OCI-LY1 (cell line): ENCODE measurements around the gene MTX3.

Experiments used
- H2AFZ ChIP-seq: fragments of 200-600 bp; sonication (generic), shearing (Covaris generic); 2 replicates; pipeline ENCODE4 v1.6.0; 2014; ENCODE audit warnings: antibody characterized with exemption, mild to moderate bottlenecking, low read length
- H3F3A ChIP-seq: fragments of 200-600 bp; sonication (generic), shearing (Covaris generic); 2 replicates; pipeline ENCODE4 v1.6.0; 2014; ENCODE audit warnings: mild to moderate bottlenecking, antibody characterized with exemption, low read length, moderate library complexity; ENCODE audit not compliant: insufficient read depth
- H3K27ac ChIP-seq: fragments of 200-600 bp; sonication (generic); 2 replicates; pipeline ENCODE4 v1.5.1; 2014; ENCODE audit warnings: low read length, mixed run types, mild to moderate bottlenecking, low read depth; ENCODE audit not compliant: poor library complexity, severe bottlenecking
- H3K27me3 ChIP-seq: fragments of 200-600 bp; sonication (generic); 2 replicates; pipeline ENCODE4 v1.6.0; 2014; ENCODE audit warnings: antibody characterized with exemption, mild to moderate bottlenecking, low read length, moderate library complexity; ENCODE audit not compliant: insufficient read depth
- H3K36me3 ChIP-seq: fragments of 200-600 bp; sonication (generic); 2 replicates; pipeline ENCODE4 v1.6.1; 2014; ENCODE audit warnings: mild to moderate bottlenecking, antibody characterized with exemption, low read length, moderate library complexity, mixed read lengths; ENCODE audit not compliant: insufficient read depth
- H3K4me1 ChIP-seq: fragments of 200-600 bp; sonication (generic); 2 replicates; pipeline ENCODE4 v1.5.1; 2014; ENCODE audit warnings: mild to moderate bottlenecking, low read length, moderate library complexity; ENCODE audit not compliant: insufficient read depth, severe bottlenecking
- H3K4me2 ChIP-seq: fragments of 200-600 bp; sonication (generic), shearing (Covaris generic); 2 replicates; pipeline ENCODE4 v1.6.1; 2014; ENCODE audit warnings: low read length
- H3K4me3 ChIP-seq: fragments of 200-600 bp; sonication (generic); 2 replicates; pipeline ENCODE4 v1.5.1; 2014; ENCODE audit warnings: low read length, low read depth, mild to moderate bottlenecking, mixed read lengths; ENCODE audit not compliant: poor library complexity, severe bottlenecking
- H3K79me2 ChIP-seq: fragments of 200-600 bp; shearing (Covaris generic); 2 replicates; pipeline ENCODE4 v1.6.1; 2016; ENCODE audit warnings: mixed run types, low read length, mixed read lengths; ENCODE audit not compliant: insufficient read depth
- H3K9ac ChIP-seq: fragments of 200-600 bp; sonication (generic), shearing (Covaris generic); 2 replicates; pipeline ENCODE4 v1.6.1; 2014; ENCODE audit warnings: mild to moderate bottlenecking, low read length, mixed read lengths
- H3K9me2 ChIP-seq: fragments of 200-600 bp; sonication (generic), shearing (Covaris generic); 2 replicates; pipeline ENCODE4 v1.6.1; 2014; ENCODE audit warnings: low read depth, mild to moderate bottlenecking, low read length, mixed read lengths
- H3K9me3 ChIP-seq: fragments of 200-600 bp; shearing (Covaris generic); 2 replicates; pipeline ENCODE4 v1.6.1; 2014; ENCODE audit warnings: low read length, mixed read lengths
- H4K20me1 ChIP-seq: fragments of 200-600 bp; sonication (generic), shearing (Covaris generic); 2 replicates; pipeline ENCODE4 v1.6.0; 2016; ENCODE audit warnings: mild to moderate bottlenecking, low read length; ENCODE audit not compliant: insufficient read depth
- EZH2 ChIP-seq: fragments of 200-600 bp; sonication (generic), shearing (Covaris generic); IDR thresholded peaks from 2 replicates; pipeline ENCODE4 v1.8.0; 2017; ENCODE audit warnings: borderline replicate concordance, mixed run types, mild to moderate bottlenecking, antibody characterized with exemption, low read length, moderate library complexity, mixed read lengths
- TF ChIP-seq, protein P1 (sequence below): fragments of 200-600 bp; sonication (generic), shearing (Covaris generic); IDR thresholded peaks from 2 replicates; pipeline ENCODE4 v1.5.1; 2017; ENCODE audit warnings: mild to moderate bottlenecking, antibody characterized with exemption, low read length, moderate library complexity, mixed read lengths

MTX3 gene

DNA sequence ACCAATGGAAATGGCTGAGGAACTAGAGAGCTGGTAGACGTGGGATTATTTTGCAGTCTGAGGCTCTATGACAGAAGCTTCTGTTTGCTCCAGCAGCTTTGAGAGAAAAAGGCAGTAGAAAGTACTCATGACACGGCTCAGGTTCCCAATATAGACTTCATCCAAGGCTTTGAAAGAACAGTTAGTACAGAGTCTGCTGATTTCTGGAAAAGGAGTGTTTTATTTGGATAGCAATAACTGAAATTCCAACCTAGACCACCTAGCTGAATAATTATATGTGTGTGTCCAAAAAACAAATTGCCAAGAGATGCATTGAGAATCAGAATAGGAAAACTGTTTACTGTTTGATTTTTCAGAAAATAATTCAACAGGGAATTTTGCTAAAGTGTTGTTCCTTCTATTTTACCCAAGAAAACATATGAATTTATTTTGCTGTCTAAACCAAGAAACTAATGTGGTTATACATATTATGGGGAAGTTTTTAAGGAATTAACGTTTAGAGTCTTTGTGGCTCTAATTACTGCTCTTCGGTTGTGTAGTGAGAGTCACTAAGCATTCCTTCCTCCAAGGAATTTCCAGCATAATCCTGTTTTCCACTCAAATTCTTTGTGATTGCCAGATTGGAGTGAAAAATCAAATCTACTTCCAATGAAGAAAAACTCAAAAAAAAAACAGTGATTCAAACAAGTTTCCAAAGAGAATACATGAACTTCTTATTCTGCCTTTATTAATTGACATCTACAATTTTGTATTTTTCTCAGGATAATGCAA, 18.1 kb upstream of the MTX3 start:
- H3K79me2 ChIP-seq = no peaks in the 10 kb centered on the region
- H3F3A ChIP-seq = no peaks in the 10 kb centered on the region
- no peaks in the 10 kb centered on the region for H3K9me2 ChIP-seq
- no peaks in the 10 kb centered on the region for H3K9me3 ChIP-seq
- no peaks in the 10 kb centered on the region for H3K4me1 ChIP-seq
- H3K4me3 ChIP-seq = no peak overlapping the region
- no peaks in the 10 kb centered on the region for H3K36me3 ChIP-seq
- TF ChIP-seq, protein P1, sequence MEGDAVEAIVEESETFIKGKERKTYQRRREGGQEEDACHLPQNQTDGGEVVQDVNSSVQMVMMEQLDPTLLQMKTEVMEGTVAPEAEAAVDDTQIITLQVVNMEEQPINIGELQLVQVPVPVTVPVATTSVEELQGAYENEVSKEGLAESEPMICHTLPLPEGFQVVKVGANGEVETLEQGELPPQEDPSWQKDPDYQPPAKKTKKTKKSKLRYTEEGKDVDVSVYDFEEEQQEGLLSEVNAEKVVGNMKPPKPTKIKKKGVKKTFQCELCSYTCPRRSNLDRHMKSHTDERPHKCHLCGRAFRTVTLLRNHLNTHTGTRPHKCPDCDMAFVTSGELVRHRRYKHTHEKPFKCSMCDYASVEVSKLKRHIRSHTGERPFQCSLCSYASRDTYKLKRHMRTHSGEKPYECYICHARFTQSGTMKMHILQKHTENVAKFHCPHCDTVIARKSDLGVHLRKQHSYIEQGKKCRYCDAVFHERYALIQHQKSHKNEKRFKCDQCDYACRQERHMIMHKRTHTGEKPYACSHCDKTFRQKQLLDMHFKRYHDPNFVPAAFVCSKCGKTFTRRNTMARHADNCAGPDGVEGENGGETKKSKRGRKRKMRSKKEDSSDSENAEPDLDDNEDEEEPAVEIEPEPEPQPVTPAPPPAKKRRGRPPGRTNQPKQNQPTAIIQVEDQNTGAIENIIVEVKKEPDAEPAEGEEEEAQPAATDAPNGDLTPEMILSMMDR = no peak
- no peak for TF ChIP-seq EZH2
- no peak overlapping the region for H3K27ac ChIP-seq
- H4K20me1 ChIP-seq = no peaks in the 10 kb centered on the region
- no peak overlapping the region for H3K9ac ChIP-seq
- no peaks in the 10 kb centered on the region for H3K27me3 ChIP-seq
- H2AFZ ChIP-seq = no peak overlapping the region
- no peak overlapping the region for H3K4me2 ChIP-seq

DNA sequence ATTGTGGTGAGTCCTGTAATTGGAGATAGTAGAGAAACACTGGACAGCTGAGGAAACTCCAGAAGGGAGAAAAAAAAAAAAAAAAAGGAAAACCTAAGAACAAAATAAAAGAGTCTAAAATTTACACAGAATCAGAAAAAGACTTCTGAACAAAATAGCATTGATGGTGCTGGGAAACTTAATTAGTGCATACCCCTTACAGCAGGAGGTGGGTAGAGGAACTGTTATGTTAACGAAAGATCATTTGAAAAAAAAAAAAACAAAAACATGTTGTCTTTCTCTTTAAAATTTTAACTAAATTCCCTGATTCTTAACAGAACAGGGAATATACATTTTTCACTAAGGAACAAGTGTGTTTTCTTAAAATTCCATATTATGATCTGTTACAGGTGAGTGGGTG, 11.6 kb upstream of the MTX3 start:
- TF ChIP-seq, protein P1 = no peak
- TF ChIP-seq EZH2 = no peak
- Histone ChIP-seq H3K9me2 (no peaks in the 10 kb centered on the region), H3K4me3 (no peak overlapping the region), H3K79me2 (no peaks in the 10 kb centered on the region), H3K4me2 (no peak overlapping the region), H3F3A (no peaks in the 10 kb centered on the region), H3K27ac (no peak overlapping the region), H3K9ac (no peak overlapping the region), H3K9me3 (no peaks in the 10 kb centered on the region), H3K4me1 (no peaks in the 10 kb centered on the region), H3K36me3 (no peaks in the 10 kb centered on the region), H4K20me1 (no peaks in the 10 kb centered on the region), H2AFZ (no peak overlapping the region), H3K27me3 (no peaks in the 10 kb centered on the region)

DNA sequence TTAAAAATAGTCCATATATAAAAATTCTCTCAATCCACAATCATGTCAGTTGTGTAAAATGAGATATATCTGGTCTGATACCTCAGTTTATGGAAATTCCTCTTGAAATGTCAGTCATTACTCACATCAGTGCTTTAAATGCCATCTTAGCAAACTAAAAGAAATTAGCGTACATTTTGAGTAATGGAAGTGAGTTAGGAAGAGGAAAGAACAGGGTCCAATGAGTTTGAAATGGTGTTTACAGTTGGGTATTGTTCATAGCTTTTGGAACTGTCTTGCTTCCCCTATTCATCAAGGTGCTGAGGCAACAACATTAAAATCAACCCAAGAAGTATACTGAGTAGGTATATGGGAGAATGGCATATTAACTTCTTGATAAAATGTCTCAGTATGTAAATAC, 8.7 kb upstream of the MTX3 start:
- no peak overlapping the region for H3K4me3 ChIP-seq
- no peaks in the 10 kb centered on the region for H4K20me1 ChIP-seq
- H3K9me3 ChIP-seq = no peaks in the 10 kb centered on the region
- H2AFZ ChIP-seq = no peak overlapping the region
- H3K9me2 ChIP-seq = no peaks in the 10 kb centered on the region
- no peak overlapping the region for H3K9ac ChIP-seq
- no peak overlapping the region for H3K4me2 ChIP-seq
- H3K27ac ChIP-seq = no peak overlapping the region
- H3K79me2 ChIP-seq = no peaks in the 10 kb centered on the region
- no peaks in the 10 kb centered on the region for H3F3A ChIP-seq
- no peaks in the 10 kb centered on the region for H3K27me3 ChIP-seq
- H3K36me3 ChIP-seq = no peaks in the 10 kb centered on the region
- no peaks in the 10 kb centered on the region for H3K4me1 ChIP-seq
- TF ChIP-seq, protein P1 = no peak
- TF ChIP-seq EZH2 = no peak
